HG03432 (cell line): Measurements from ENCODE around the gene LRMDA.

ENCODE experiments used
- ATAC-seq: cut with Tn5 transposase; IDR thresholded peaks from one replicate; pipeline ENCODE4 v1.9.1; 2021; ENCODE audit warnings: mild to moderate bottlenecking, moderate library complexity; ENCODE audit not compliant: unreplicated experiment

Gene LRMDA

DNA sequence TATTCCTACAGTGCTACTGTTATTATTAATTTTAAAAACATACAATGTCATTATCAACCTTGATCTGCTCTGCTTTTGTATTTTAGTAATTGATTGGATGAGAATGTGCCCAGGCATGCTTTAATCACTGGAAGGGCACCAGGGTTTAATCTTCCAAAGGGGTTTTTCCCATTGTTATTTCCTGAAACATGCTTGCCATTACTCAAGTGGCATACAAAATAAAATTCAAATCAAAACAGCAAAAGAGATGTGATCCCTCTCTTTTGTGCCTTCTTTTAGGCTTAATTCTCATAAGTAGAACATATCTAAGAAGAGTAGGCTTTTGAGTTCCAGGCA, 963.3 kb downstream of the LRMDA start:
- ATAC-seq: no peak

DNA sequence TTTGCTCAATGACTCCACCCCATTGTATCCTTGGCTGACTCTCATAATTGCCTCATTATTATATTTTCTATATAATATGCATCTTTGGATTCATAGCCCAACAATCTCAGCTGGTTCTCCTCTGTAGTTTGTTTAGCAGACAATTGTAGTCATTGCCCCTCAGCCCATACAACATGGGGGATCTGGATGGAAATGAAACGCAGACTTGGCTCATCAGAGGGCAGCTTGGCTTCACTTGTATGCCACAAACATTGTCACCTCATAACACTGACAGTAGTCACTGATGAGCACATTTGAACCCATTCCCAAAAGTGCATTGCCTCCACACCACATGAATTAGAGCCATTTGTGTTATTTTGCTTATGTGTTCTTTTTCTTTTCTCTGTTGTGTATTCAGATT, 963.8 kb downstream of the LRMDA start:
- no peak for ATAC-seq

DNA sequence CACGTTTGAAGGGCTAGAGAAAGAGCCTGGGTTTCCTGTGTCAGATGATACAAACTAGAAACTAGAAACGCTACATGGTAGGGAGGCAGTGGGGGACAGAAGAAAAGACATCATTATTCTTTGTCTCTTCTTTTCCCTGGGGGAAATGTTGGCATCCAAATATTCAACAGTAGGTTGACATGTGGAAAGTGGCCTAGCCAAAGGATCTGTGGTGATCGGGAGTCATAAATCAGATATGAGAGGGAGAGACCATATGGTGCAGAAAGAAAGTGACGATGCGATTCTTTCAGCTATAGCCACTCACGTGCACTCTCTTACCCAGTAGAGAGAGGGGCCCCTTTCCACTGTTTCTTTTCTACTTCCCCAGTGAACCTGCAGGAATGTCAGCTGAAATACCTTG, 964.7 kb downstream of the LRMDA start:
- ATAC-seq: no peak

DNA sequence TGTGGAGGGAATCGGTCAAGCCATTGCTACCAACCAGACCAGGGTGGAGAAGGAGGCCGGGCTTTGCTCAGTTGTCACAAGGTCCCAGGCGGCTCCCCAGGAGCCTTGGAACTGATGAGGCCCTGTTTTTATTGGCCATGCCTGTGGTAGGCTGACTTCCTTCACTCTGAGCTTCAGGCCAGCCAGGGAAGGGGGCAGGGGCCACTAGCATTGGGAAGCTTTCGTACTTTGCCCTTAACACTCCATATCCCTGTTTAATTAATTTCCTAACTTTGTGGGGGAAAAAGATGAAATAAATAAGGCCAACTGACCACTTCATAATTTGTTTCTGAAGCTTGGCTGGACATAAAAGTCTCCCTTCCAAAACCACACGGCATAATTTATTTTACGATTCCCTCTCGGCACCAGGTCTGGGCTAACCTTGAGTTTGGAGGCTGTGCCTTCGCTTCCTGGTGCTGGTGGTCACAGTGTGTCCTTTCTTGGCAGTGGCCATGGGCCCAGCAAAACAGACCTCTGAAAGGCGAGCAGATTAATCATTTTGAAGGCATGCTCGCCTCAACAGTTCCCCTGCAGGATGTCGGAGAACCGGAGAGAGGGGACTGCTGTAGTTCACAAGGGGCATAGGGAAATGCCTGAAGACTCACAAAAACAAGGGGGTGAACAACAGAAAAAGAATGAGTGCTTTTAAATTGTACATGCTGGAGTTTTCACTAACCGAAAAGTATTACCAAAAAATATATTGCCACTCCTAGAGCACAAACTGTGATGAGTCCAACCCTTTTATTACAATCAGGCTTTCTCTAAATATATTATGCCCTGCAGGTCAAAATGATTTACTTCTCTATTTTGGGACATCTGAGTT, 966.0 kb downstream of the LRMDA start:
- ATAC-seq: no peak

GRCh38 chr10:76398043-76398710, 966.8 kb downstream of the LRMDA start:
- ATAC-seq: no peak

DNA sequence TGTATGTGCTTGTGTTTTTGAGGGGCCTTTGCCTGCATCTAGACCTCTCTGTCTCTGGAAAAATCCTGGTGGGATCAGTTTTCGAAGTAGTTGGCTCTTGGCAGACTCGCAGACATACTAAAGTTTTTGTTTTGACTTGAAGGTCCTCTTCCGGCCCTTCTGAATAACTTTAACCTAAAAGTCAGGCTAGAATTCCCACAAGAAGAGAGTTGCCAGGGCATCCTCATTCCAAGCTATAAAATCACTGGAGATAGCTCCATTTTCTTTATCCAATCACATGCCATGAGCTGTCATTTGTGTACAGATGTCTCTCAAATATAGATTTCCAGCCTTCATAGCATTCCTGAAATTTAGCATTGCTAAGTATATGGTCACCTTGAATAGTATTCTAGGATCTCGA, 967.8 kb downstream of the LRMDA start:
- no peak for ATAC-seq

DNA sequence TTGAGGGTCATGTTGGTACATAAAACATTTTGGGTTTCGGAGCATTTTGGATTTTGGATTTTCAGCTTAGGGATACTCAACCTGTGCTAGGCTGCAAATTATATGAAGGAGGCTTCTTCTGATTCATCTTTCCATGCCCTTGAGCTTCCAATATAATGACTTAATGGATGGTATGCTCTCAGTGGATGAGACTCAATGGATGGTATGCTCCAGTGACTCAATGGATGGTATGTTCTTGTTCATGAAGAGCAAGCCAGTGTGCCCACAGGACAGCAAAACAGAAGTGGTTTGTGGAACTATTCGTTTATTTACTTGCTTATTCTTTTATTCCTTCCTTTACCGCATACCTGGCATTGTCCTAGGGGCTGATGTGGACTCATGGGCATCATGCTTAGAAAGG, 969.6 kb downstream of the LRMDA start:
- no peak for ATAC-seq

- no peak for ATAC-seq
Measured at GRCh38 chr10:76403912-76404311, 972.5 kb downstream of the LRMDA start.

DNA sequence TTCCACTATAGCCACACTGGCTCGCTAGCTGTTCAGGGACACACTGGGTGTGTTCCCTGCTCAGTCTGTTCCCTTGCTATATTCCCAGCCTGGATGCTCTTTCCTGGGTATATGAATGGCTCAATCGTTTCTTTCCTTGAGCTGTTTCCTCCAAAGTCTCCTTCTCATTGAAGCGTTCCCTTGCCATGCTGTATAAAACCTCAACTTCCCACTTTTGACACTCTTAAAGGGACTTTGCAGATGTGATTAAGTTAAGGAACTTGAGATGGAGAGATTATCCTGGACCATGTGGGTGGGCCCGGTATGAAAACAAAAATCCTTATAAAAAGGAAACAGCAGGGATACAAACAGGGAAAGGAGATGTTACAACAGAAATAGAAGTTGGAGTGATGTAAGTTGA, 973.1 kb downstream of the LRMDA start:
- no peak for ATAC-seq

- no peak for ATAC-seq
Measured at GRCh38 chr10:76405922-76406321, 974.5 kb downstream of the LRMDA start.

- no peak for ATAC-seq
Measured at GRCh38 chr10:76408646-76409045, 977.2 kb downstream of the LRMDA start.

GRCh38 chr10:76411729-76412435, 980.5 kb downstream of the LRMDA start:
- no peak for ATAC-seq

GRCh38 chr10:76415554-76415953, 984.1 kb downstream of the LRMDA start:
- ATAC-seq: no peak

DNA sequence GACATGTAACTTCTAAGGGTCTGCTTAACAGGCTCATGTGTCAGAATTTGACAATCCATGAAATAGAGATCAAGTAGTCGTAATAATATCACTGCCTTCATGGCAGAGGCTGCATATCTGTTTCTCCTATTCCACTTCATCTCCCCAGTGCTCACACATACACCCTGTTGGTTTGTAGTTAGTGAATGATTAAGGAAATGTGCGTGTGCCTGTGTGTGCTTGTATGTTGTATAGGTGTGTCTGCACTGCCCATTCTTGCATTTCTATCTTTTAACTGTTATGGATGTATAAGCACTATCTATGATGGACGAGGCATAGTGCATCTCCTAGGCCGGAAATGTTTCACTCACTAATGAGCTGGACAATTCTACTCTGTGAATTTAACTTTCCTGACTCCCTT, 985.2 kb downstream of the LRMDA start:
- ATAC-seq: no peak

GRCh38 chr10:76420725-76421124, 989.3 kb downstream of the LRMDA start:
- no peak for ATAC-seq

DNA sequence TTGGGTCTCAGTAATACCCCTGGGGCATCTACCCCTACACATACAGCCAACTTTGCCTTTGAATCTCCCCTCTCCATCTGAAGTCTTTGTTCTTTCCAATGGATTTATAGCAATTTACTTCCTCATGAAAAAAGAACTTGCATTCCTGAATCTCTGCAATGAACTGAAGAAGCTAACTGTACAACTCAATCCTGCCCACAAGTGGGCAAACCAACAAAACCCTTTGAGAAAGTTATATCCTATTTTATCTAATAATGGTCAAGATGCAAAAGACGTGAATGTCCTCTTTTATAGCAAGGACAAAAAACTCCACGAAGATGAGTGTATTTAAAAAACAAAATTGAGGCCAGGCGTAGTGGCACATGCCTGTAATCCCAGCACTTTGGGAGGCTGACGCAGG, 991.3 kb downstream of the LRMDA start:
- ATAC-seq: no peak

DNA sequence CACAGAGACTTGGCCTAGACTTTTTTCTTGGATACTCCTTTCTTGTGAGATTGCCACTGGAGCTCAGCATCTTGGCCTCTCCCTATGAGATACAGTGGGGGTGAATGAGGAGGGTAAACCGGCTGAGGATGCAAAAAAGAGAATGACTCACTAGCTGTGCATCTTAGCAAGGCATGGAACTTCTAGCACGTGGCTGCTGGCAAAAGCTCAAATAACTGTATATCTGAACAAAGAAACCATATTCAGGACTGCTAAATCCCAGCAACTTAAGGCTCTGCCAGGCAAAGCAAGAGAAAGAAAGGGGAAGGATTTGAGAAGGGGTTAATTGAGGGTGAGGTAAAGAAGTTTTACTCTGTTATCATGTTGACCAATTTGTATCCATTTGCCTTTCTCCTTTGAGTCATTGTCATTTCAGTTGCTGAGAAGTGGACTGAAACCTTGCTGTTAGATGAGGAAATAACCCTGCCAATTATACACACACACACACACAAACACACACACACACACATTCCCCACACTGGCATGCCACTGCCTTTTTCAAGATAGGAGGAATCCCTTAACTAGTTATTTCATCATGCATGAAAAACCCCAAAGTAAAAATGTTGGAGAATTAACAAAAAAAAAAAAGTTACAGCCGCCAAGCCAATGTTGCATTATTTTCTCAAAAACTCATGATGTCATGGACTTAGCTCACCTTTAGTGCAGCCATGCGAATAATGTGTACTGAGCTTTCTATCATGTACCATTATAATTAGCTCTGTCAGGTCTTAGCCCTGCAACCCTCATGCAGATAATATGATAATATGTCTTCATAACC, 997.3 kb downstream of the LRMDA start:
- no peak for ATAC-seq

DNA sequence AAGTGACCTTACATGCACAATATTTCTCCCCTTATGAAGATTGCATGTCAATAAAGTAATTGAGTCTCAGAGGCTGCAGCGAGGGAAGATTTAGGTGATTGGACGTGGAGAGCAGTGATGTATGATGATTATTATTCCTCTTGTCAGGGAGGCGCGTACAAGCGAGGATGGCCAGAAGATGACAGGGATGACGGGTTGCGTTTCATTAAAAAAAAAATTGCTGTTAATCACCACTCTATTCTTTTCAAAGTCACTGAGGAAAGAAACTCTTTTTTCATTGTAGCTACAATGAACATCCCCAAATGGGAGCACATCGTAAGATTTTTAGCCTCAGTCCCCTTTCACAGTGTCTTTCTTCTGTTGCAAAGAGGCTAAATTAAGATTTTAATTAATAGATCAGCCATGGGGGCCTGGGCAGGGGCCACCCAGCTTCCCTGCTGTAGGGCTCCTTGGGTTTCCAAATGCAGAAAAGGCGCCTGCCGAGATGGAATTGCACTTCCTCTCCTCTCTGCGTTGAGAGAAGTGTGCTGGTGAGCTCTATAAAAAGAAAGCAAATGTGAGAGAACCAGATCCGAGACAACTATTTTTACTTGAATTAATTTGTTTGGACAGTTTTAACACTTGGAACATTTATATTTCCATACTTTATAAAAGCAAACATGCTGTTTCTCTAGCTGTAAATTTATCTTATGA, 998.1 kb downstream of the LRMDA start:
- ATAC-seq: no peak

DNA sequence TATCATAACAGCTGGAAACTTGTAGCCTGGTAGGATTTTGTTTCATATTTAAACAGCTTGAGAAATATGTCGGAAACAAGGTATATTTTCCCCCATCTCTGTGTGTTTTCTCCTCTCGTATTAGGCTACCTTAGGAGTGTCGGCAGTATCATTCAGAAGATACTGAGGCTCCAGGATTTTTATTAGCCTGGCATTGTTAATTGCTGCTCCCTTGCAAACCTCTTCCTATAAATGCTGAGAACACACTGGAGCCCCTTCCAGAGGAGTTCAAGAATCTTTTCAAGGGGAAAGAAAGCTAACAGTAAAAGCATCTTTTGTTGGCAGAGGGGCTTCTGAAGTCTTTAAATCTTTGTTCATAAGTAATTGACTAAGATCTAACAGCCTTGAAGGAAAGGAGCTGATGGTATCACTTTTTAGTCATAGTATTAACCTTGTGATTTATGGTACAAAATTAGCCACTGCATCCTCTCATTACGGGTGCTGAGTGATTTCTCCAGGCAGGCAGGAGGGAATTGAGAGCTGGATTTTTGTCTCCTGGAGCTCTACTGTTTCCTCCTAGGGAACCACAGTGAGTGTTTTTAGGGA, 998.7 kb downstream of the LRMDA start:
- ATAC-seq: no peak
